Measurements from ENCODE around the gene CTU1.

The CTU1 gene

DNA sequence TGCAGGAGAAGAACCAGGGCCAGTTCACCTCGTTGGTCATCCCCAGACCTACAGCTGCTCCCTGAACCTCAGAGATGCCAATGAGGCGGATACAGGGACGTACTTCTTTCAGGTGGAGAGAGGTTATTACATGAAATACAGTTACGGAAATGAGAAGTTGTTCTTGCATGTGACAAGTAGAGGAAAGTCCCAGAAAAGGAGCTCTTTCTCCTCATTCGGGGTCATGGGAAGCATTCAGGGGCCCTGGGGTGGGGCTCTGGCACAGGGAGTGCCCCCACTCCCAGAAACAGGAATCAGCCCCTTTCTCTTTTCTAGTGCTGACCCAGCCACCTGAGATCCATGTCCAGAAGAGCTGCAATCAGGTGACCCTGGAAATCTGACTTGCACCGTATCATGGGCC, 12.0 kb upstream of the CTU1 start:
- Histone ChIP-seq H3K4me2 (ENCODE audit: low read length) (no peak overlapping the region), H3K79me2 (ENCODE audit: low read length) (no peaks in the 10 kb centered on the region), H3K4me3 (ENCODE audit: low read length) (no peak overlapping the region), H3K36me3 (replicated peaks; ENCODE audit: low read depth, low read length) (no peaks in the 10 kb centered on the region), H3K27ac (ENCODE audit: low read length) (no peak overlapping the region), H3K27me3 (ENCODE audit: low read depth, low read length) (peaks cover 25% of the 10 kb centered on the region; the same call in 1 of the 2 replicates), H2AFZ (ENCODE audit: low read depth, low read length) (no peak overlapping the region), H4K20me1 (ENCODE audit: insufficient read depth, low read length) (no peaks in the 10 kb centered on the region), H3K9ac (ENCODE audit: low read length) (no peak overlapping the region), H3K4me1 (ENCODE audit: low read length) (no peaks in the 10 kb centered on the region), H3K9me3 (ENCODE audit: insufficient read depth, low read length) (no peaks in the 10 kb centered on the region)
- no peak for TF ChIP-seq EZH2phosphoT487 (IDR thresholded peaks at IDR 0.05; ENCODE audit: low read depth)
- TF ChIP-seq, protein P1, sequence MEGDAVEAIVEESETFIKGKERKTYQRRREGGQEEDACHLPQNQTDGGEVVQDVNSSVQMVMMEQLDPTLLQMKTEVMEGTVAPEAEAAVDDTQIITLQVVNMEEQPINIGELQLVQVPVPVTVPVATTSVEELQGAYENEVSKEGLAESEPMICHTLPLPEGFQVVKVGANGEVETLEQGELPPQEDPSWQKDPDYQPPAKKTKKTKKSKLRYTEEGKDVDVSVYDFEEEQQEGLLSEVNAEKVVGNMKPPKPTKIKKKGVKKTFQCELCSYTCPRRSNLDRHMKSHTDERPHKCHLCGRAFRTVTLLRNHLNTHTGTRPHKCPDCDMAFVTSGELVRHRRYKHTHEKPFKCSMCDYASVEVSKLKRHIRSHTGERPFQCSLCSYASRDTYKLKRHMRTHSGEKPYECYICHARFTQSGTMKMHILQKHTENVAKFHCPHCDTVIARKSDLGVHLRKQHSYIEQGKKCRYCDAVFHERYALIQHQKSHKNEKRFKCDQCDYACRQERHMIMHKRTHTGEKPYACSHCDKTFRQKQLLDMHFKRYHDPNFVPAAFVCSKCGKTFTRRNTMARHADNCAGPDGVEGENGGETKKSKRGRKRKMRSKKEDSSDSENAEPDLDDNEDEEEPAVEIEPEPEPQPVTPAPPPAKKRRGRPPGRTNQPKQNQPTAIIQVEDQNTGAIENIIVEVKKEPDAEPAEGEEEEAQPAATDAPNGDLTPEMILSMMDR (IDR thresholded peaks at IDR 0.05; ENCODE audit: low read depth, low read length), result no peak

DNA sequence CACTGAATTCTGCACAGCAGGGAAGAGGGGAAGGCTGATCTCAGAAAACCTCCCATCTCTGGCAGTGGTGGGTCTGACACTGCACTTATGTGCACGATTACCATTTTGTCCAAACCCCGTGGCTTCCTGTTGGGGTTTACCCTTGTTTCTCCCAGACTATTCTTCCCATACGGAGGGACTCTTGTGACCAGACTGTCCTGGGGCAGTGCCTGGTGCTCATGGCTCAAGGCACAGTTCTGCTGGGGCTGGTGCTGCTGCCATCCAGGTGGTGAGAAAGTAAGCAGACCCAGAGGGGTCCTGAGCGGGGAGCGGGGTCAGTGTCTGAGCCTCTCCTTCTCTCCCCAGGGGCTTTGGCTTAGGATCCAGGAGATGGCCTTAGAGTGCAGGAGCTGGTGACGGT, 11.4 kb upstream of the CTU1 start:
- H3K4me3 ChIP-seq (ENCODE audit: low read length), result no peak overlapping the region
- H3K4me2 ChIP-seq (ENCODE audit: low read length), result no peak overlapping the region
- H4K20me1 ChIP-seq (ENCODE audit: insufficient read depth, low read length), result no peaks in the 10 kb centered on the region
- no peak overlapping the region for H3K9ac ChIP-seq (ENCODE audit: low read length)
- no peaks in the 10 kb centered on the region for H3K36me3 ChIP-seq (replicated peaks; ENCODE audit: low read depth, low read length)
- H3K4me1 ChIP-seq (ENCODE audit: low read length), result no peaks in the 10 kb centered on the region
- no peak overlapping the region for H3K27ac ChIP-seq (ENCODE audit: low read length)
- no peaks in the 10 kb centered on the region for H3K9me3 ChIP-seq (ENCODE audit: insufficient read depth, low read length)
- no peak overlapping the region for H2AFZ ChIP-seq (ENCODE audit: low read depth, low read length)
- no peak for TF ChIP-seq EZH2phosphoT487 (IDR thresholded peaks at IDR 0.05; ENCODE audit: low read depth)
- TF ChIP-seq, protein P1 (IDR thresholded peaks at IDR 0.05; ENCODE audit: low read depth, low read length), result no peak
- H3K27me3 ChIP-seq (ENCODE audit: low read depth, low read length), result peaks cover 27% of the 10 kb centered on the region; the same call in 1 of the 2 replicates
- H3K79me2 ChIP-seq (ENCODE audit: low read length), result no peaks in the 10 kb centered on the region

DNA sequence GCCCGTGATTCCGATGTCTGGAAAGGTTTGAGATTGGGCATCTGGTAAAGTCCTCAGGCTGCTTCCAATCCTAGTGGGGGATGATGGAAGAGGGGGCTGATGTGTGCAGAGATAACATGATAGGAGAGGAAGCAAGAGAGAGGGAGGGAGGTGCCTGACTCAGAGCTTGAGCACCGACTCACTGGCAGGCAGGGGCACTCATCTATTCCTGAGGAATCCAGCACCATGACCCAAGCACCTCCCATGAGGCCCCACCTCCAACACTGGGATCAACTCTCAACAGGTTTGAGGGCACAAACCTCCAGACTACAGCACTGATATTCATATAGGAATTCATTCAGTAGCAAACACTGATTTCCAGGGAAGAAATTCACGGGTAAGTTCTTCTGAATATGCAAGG, 10.9 kb upstream of the CTU1 start:
- Histone ChIP-seq H3K27ac (ENCODE audit: low read length) (no peak overlapping the region), H3K9me3 (ENCODE audit: insufficient read depth, low read length) (no peaks in the 10 kb centered on the region), H3K9ac (ENCODE audit: low read length) (no peak overlapping the region), H2AFZ (ENCODE audit: low read depth, low read length) (no peak overlapping the region), H3K4me3 (ENCODE audit: low read length) (no peak overlapping the region), H3K4me2 (ENCODE audit: low read length) (no peak overlapping the region), H3K27me3 (ENCODE audit: low read depth, low read length) (peaks cover 30% of the 10 kb centered on the region; the same call in 1 of the 2 replicates), H3K79me2 (ENCODE audit: low read length) (no peaks in the 10 kb centered on the region), H3K4me1 (ENCODE audit: low read length) (no peaks in the 10 kb centered on the region), H3K36me3 (replicated peaks; ENCODE audit: low read depth, low read length) (no peaks in the 10 kb centered on the region), H4K20me1 (ENCODE audit: insufficient read depth, low read length) (no peaks in the 10 kb centered on the region)
- TF ChIP-seq, protein P1 (IDR thresholded peaks at IDR 0.05; ENCODE audit: low read depth, low read length), result no peak
- no peak for TF ChIP-seq EZH2phosphoT487 (IDR thresholded peaks at IDR 0.05; ENCODE audit: low read depth)

DNA sequence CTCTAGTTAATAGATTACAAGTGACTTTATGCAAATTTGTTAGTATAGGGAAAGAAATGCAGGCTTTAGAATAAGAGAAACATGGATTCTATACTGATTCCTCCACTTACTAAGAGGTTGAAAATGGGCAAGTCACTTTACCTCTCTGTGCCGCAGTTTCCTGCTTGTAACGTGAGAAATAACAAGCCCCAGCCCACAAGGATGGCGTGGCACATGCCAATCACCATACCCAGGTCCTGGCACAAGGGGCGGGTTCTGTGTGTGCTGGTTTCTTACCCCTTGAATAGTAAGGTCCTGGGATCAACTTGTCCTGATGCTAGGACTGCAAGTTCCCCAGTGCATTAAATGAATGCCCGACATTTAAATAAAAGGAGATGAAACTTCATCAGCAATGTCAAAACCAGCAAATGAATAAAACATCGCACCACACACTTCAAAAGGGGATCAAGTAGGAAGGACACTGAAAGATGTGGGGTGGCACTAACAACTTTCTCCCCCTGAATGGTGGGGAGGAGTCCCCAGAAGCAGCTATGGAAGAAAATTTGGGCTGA, 8.6 kb upstream of the CTU1 start:
- H3K27ac ChIP-seq (ENCODE audit: low read length), result no peak overlapping the region

More for the DNA sequence above, 8.6 kb upstream of the CTU1 start:
- H4K20me1 ChIP-seq (ENCODE audit: insufficient read depth, low read length), result no peaks in the 10 kb centered on the region
- no peaks in the 10 kb centered on the region for H3K36me3 ChIP-seq (replicated peaks; ENCODE audit: low read depth, low read length)
- H3K4me2 ChIP-seq (ENCODE audit: low read length), result no peak overlapping the region
- no peak overlapping the region for H3K9ac ChIP-seq (ENCODE audit: low read length)
- H2AFZ ChIP-seq (ENCODE audit: low read depth, low read length), result no peak overlapping the region
- no peaks in the 10 kb centered on the region for H3K4me1 ChIP-seq (ENCODE audit: low read length)
- peaks cover 51% of the 10 kb centered on the region for H3K27me3 ChIP-seq (ENCODE audit: low read depth, low read length)
- no peaks in the 10 kb centered on the region for H3K79me2 ChIP-seq (ENCODE audit: low read length)
- no peak overlapping the region for H3K4me3 ChIP-seq (ENCODE audit: low read length)
- TF ChIP-seq, protein P1 (IDR thresholded peaks at IDR 0.05; ENCODE audit: low read depth, low read length), result no peak
- TF ChIP-seq EZH2phosphoT487 (IDR thresholded peaks at IDR 0.05; ENCODE audit: low read depth), result no peak
- no peaks in the 10 kb centered on the region for H3K9me3 ChIP-seq (ENCODE audit: insufficient read depth, low read length)

All from OCI-LY3 (cell line).